Psoas muscle (tissue), 8 donors: Measurements from ENCODE around the gene PTPN9. TPM values are rescaled to one million over a fixed set of nuclear protein-coding genes. Genes with fewer than 3 reads are reported as not detected.
A peak's percentile ranks its signal among the peaks of the same experiment; 100 is the strongest.

Source experiments
- ATAC-seq, 4 donors: fragments of 200-7000 bp; cut with Tn5 transposase; one replicate each; pipeline ENCODE4 v1.9.1; 2020; ENCODE audit warnings: moderate library complexity in 3 of 4, mild to moderate bottlenecking in 2 of 4
- DNase-seq, 2 donors: peaks; one replicate each; pipeline ENCODE4 v3.0.0-alpha.2; 2020
- H3K27ac ChIP-seq: fragments of 200-600 bp; one replicate; pipeline ENCODE4 v1.8.0; 2022
- H3K27me3 ChIP-seq, 3 donors: fragments of 200-600 bp in 1 of 3; one replicate each; pipeline versions ENCODE4 v1.6.1 to v1.8.0; 2013 to 2022; ENCODE audit warnings: low read length in 2 of 3, mild to moderate bottlenecking in 2 of 3, moderate library complexity in 1 of 3; ENCODE audit not compliant: insufficient read depth in 3 of 3
- H3K36me3 ChIP-seq, 2 donors: fragments of 200-600 bp in 1 of 2; one replicate each; pipeline versions ENCODE4 v1.6.1 to v1.8.0; 2013 to 2022; ENCODE audit warnings: low read depth in 1 of 2, mild to moderate bottlenecking in 1 of 2, moderate library complexity in 1 of 2; ENCODE audit not compliant: insufficient read depth in 1 of 2
- H3K4me1 ChIP-seq: fragments of 200-600 bp; one replicate; pipeline ENCODE4 v1.8.0; 2022
- H3K4me3 ChIP-seq: fragments of 200-600 bp; one replicate; pipeline ENCODE4 v1.8.0; 2022; ENCODE audit warnings: mild to moderate bottlenecking
- H3K9me3 ChIP-seq: fragments of 200-600 bp; one replicate; pipeline ENCODE4 v1.8.0; 2022
- WGBS, 3 donors: extraction: QIAGEN DNeasy Blood & Tissue Kit; methylation state at CpG; one replicate each; pipeline versions ENCODE4 v1.1.6 to v1.1.7; 2013; 5-methylcytosine and 5-hydroxymethylcytosine counted together
- intact Hi-C, 2 donors: fragments of 100-400 bp; cut with DNase I; formaldehyde crosslinking; loops; one replicate each; pipeline versions ENCODE4 v1.11.0 to v1.14.2; 2022
- polyA plus RNA-seq, 3 donors: library from polyadenylated mRNA; stranded (reverse); fragments of 200-250 nt; gene quantifications; one replicate each; pipeline ENCODE4 v1.2.3, GENCODE V29; 2013
- total RNA-seq, 4 donors: library from RNA; stranded (reverse); fragmentation: NEBNext Ultra II Directional in 2 of 4; extraction: Animal tissue kit (Norgen Biotek cat#: 25700) in 2 of 4; gene quantifications; one replicate each; pipeline versions ENCODE4 v1.2.1 to v1.2.4, GENCODE V29; 2021 to 2023
- TF ChIP-seq, protein P1 (sequence below): fragments of 200-600 bp; IDR thresholded peaks from one replicate; pipeline ENCODE4 v1.8.0; 2022; ENCODE audit warnings: antibody characterized with exemption
- donor health status: healthy with polysubstance abuse.
- donor health status: DM: no; HTN: no; CAD: no; lungs with moderate emphysema.
- donor health status: Bipolar disorder and iron deficiency.
- donor health status: healthy.
- donor health status: DM: yes; HTN: yes; CAD: no.
- donor health status: DM: no; HTN: no; CAD: no.
- donor health status: DM: no; HTN: no; CAD: no.
- donor health status: DM: yes; HTN: yes; CAD: no.

PTPN9 gene
- total and polyA plus RNA-seq, 7 donors, result 2.3 to 6.9 (median 5.5) TPM

GRCh38 chr15:75452865-75453702 is 126.0 kb downstream of the PTPN9 start:
- DNase-seq (peak; percentile 73 to 84), ATAC-seq (peak; percentile 2 to 24 (median 8))
- intact Hi-C loops, result no loop called here
- TF ChIP-seq, protein P1, sequence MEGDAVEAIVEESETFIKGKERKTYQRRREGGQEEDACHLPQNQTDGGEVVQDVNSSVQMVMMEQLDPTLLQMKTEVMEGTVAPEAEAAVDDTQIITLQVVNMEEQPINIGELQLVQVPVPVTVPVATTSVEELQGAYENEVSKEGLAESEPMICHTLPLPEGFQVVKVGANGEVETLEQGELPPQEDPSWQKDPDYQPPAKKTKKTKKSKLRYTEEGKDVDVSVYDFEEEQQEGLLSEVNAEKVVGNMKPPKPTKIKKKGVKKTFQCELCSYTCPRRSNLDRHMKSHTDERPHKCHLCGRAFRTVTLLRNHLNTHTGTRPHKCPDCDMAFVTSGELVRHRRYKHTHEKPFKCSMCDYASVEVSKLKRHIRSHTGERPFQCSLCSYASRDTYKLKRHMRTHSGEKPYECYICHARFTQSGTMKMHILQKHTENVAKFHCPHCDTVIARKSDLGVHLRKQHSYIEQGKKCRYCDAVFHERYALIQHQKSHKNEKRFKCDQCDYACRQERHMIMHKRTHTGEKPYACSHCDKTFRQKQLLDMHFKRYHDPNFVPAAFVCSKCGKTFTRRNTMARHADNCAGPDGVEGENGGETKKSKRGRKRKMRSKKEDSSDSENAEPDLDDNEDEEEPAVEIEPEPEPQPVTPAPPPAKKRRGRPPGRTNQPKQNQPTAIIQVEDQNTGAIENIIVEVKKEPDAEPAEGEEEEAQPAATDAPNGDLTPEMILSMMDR, result no peak
- Histone ChIP-seq H3K9me3 (no peaks in the 10 kb centered on the region), H3K4me3 (peak overlapping the region; percentile 96), H3K27me3 (no peaks in the 10 kb centered on the region), H3K36me3 (no peaks in the 10 kb centered on the region), H3K4me1 (peaks cover 16% of the 10 kb centered on the region), H3K27ac (peak overlapping the region; percentile 99)
- 1% methylated on average over 38 of the region's 38 CpGs for WGBS, 3 donors

- Histone ChIP-seq H3K27ac (peak overlapping the region; percentile 99), H3K4me1 (peaks cover 19% of the 10 kb centered on the region), H3K27me3 (no peaks in the 10 kb centered on the region), H3K4me3 (peak overlapping the region; percentile 96), H3K36me3 (peaks cover 0 to 5% of the 10 kb centered on the region in 2 donors), H3K9me3 (no peaks in the 10 kb centered on the region)
- TF ChIP-seq, protein P1, result no peak
- intact Hi-C loops, result no loop called here
- ATAC-seq, result peak; percentile 16 to 44 (median 26)
- WGBS, 3 donors, result 0% methylated on average over 16 of the region's 16 CpGs
- DNase-seq, result peak; percentile 87 to 91
Observed at GRCh38 chr15:75452364-75452864, 126.7 kb downstream of the PTPN9 start.

GRCh38 chr15:75451674-75452363 is 127.3 kb downstream of the PTPN9 start, which contains the start of gene SIN3A:
TSS of gene SIN3A (minus strand) at chr15:75451690. CDS start at chr15:75430375, 21,315 bp downstream.
- Histone ChIP-seq H3K27ac (peak within 1 kb of the TSS; percentile 99), H3K4me3 (peak within 1 kb of the TSS; percentile 96), H3K4me1 (peaks cover 25% of the 10 kb centered on the region), H3K27me3 (no peaks in the 10 kb centered on the region), H3K9me3 (no peaks in the 10 kb centered on the region), H3K36me3 (peaks cover 0 to 8% of the 10 kb centered on the region in 2 donors)
- peak; percentile 62 to 70 (median 70) for ATAC-seq
- TF ChIP-seq, protein P1, result no peak
- peak; percentile 100 for DNase-seq
- 0 to 1% (median 0%) methylated on average over 36 to 39 of the region's 39 CpGs for WGBS, 3 donors
- intact Hi-C loops, result loop anchor here (2.0 kb wide), 1 partner anchor 83 kb away; the partner anchor contains the start of gene MAN2C1 (in 2 of the 2)

DNA sequence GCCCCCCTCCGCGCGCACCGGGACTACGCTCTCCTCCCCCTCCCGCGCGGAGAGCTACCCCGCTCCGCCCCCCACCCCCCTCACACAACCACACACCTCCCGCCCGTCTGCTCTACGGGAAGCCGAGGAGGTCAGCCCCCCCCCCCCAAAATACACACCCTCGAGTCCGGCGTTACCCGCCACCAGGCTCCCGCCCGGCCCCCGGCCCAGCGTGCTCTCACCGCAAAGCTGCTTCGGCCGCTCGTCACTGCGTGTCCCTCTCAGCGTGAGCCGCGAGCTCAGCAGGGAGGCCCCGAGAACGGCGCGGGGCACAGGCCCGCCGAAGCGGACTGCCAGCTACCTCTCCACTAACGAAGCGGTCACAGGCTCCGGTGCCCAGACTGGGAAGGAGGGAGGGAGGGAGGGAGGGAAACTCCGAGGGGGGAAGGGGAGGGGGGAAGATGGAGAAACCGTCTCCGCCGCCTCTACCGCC is 127.9 kb downstream of the PTPN9 start:
- peaks cover 0 to 8% of the 10 kb centered on the region in 2 donors for H3K36me3 ChIP-seq
- H3K4me3 ChIP-seq, result peak overlapping the region; percentile 96
- H3K27ac ChIP-seq, result peak overlapping the region; percentile 99
- no peaks in the 10 kb centered on the region for H3K27me3 ChIP-seq
- 0 to 2% (median 1%) methylated on average over 26 to 44 of the region's 45 CpGs for WGBS, 3 donors
- peaks cover 27% of the 10 kb centered on the region for H3K4me1 ChIP-seq
- no peak for DNase-seq
- intact Hi-C loops, result loop anchor here (2.0 kb wide), 1 partner anchor 82 kb away; the partner anchor contains the start of gene MAN2C1 (in 2 of the 2)
- TF ChIP-seq, protein P1, result no peak
- no peaks in the 10 kb centered on the region for H3K9me3 ChIP-seq
- ATAC-seq, result no peak
